Smooth muscle cell (in vitro differentiated cells): Measurements from ENCODE around the gene GP2. TPM values are rescaled to one million over a fixed set of nuclear protein-coding genes. Genes with fewer than 3 reads are reported as not detected.

ENCODE experiments used
- DNase-seq: peaks from one replicate; lab custom pipeline; 2025; ENCODE audit not compliant: unreplicated experiment; lab: John Stamatoyannopoulos, UW
- H2AFZ ChIP-seq: fragments of 200-600 bp; sonication (generic); 2 replicates; pipeline ENCODE4 v1.6.0; 2016; ENCODE audit warnings: antibody characterized with exemption, low read depth, mild to moderate bottlenecking
- H3F3A ChIP-seq: fragments of 200-600 bp; sonication (generic); 2 replicates; pipeline ENCODE4 v1.6.0; 2017; ENCODE audit warnings: antibody characterized with exemption, low read depth
- H3K27ac ChIP-seq: fragments of 200-600 bp; sonication (generic); 2 replicates; pipeline ENCODE4 v1.5.1; 2016; ENCODE audit warnings: low read depth, mild to moderate bottlenecking
- H3K27me3 ChIP-seq: fragments of 200-600 bp; sonication (generic); 2 replicates; pipeline ENCODE4 v1.6.1; 2016; ENCODE audit warnings: low read depth, mild to moderate bottlenecking
- H3K36me3 ChIP-seq: fragments of 200-600 bp; sonication (generic); 2 replicates; pipeline ENCODE4 v1.5.1; 2016; ENCODE audit warnings: low read depth
- H3K4me1 ChIP-seq: fragments of 200-600 bp; sonication (generic); 2 replicates; pipeline ENCODE4 v1.5.1; 2016; ENCODE audit warnings: low read depth
- H3K4me2 ChIP-seq: fragments of 200-600 bp; sonication (generic); 2 replicates; pipeline ENCODE4 v1.6.0; 2016; ENCODE audit warnings: mild to moderate bottlenecking
- H3K4me3 ChIP-seq: fragments of 200-600 bp; sonication (generic); 2 replicates; pipeline ENCODE4 v1.5.1; 2016; ENCODE audit warnings: mild to moderate bottlenecking
- H3K79me2 ChIP-seq: fragments of 200-600 bp; sonication (generic); 2 replicates; pipeline ENCODE4 v1.6.0; 2016; ENCODE audit warnings: low read depth, mild to moderate bottlenecking
- H3K9ac ChIP-seq: fragments of 200-600 bp; sonication (generic); 2 replicates; pipeline ENCODE4 v1.6.0; 2016; ENCODE audit warnings: low read depth
- H3K9me3 ChIP-seq: fragments of 200-600 bp; sonication (generic); replicated peaks from 2 replicates; pipeline ENCODE4 v1.5.1; 2016; ENCODE audit warnings: low read depth
- H4K20me1 ChIP-seq: fragments of 200-600 bp; sonication (generic); 2 replicates; pipeline ENCODE4 v1.6.0; 2016; ENCODE audit warnings: low read depth
- WGBS: methylation state at CpG from one replicate; pipeline ENCODE4 v1.1.7; 2016; ENCODE audit warnings: low lambda C conversion rate; 5-methylcytosine and 5-hydroxymethylcytosine counted together
- polyA plus RNA-seq: library from polyadenylated mRNA; unstranded; fragments of >200 nt; fragmentation: Nextera tagmentation; extraction: Ambion mirVana; gene quantifications from 2 replicates; pipeline ENCODE4 v1.2.1, GENCODE V29; 2016
- total RNA-seq: library from RNA; depleted of rRNA; stranded (reverse); fragments of >200 nt; gene quantifications from 2 replicates; pipeline ENCODE4 v1.2.3, GENCODE V29; 2014
- TF ChIP-seq, protein P1 (sequence below): fragments of 200-600 bp; sonication (generic); IDR thresholded peaks from 2 replicates; pipeline ENCODE4 v1.5.1; 2017; ENCODE audit warnings: borderline replicate concordance, mild to moderate bottlenecking, antibody characterized with exemption; ENCODE audit not compliant: insufficient read depth, poor library complexity, severe bottlenecking

GP2 gene
- total and polyA plus RNA-seq, 2 experiments from 2014 or later = not detected

DNA sequence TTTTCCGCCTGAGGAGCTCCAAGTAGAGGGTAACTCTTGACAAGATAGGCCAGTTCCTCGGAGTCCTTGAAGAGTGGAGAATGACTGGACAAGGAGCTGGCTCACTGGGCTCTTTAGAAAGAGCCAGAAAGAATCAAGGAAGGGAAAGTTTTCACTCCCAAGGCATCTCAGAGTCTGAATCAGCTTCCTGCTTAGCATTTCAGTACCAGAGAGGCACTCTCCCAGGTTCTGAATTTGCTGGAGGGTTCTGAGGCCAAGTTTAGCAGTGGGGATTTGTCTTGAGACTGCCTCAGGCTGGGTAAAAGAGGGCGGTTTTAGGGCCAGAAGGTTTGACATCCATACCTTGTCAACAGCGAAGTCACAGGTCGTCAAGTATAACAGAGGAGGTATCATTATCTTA lies 25.5 kb downstream of the GP2 start:
- Histone ChIP-seq H3K79me2 (no peaks in the 10 kb centered on the region), H3F3A (no peaks in the 10 kb centered on the region), H3K9me3 (no peaks in the 10 kb centered on the region), H3K4me2 (no peak overlapping the region), H2AFZ (no peak overlapping the region), H3K4me3 (no peak overlapping the region), H3K9ac (no peak overlapping the region), H3K27me3 (no peaks in the 10 kb centered on the region), H3K36me3 (no peaks in the 10 kb centered on the region), H3K4me1 (no peaks in the 10 kb centered on the region), H3K27ac (no peak overlapping the region), H4K20me1 (no peaks in the 10 kb centered on the region)
- TF ChIP-seq, protein P1, sequence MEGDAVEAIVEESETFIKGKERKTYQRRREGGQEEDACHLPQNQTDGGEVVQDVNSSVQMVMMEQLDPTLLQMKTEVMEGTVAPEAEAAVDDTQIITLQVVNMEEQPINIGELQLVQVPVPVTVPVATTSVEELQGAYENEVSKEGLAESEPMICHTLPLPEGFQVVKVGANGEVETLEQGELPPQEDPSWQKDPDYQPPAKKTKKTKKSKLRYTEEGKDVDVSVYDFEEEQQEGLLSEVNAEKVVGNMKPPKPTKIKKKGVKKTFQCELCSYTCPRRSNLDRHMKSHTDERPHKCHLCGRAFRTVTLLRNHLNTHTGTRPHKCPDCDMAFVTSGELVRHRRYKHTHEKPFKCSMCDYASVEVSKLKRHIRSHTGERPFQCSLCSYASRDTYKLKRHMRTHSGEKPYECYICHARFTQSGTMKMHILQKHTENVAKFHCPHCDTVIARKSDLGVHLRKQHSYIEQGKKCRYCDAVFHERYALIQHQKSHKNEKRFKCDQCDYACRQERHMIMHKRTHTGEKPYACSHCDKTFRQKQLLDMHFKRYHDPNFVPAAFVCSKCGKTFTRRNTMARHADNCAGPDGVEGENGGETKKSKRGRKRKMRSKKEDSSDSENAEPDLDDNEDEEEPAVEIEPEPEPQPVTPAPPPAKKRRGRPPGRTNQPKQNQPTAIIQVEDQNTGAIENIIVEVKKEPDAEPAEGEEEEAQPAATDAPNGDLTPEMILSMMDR = no peak
- no peak for DNase-seq
- WGBS = 71% methylated on average over 5 of the region's 5 CpGs

DNA sequence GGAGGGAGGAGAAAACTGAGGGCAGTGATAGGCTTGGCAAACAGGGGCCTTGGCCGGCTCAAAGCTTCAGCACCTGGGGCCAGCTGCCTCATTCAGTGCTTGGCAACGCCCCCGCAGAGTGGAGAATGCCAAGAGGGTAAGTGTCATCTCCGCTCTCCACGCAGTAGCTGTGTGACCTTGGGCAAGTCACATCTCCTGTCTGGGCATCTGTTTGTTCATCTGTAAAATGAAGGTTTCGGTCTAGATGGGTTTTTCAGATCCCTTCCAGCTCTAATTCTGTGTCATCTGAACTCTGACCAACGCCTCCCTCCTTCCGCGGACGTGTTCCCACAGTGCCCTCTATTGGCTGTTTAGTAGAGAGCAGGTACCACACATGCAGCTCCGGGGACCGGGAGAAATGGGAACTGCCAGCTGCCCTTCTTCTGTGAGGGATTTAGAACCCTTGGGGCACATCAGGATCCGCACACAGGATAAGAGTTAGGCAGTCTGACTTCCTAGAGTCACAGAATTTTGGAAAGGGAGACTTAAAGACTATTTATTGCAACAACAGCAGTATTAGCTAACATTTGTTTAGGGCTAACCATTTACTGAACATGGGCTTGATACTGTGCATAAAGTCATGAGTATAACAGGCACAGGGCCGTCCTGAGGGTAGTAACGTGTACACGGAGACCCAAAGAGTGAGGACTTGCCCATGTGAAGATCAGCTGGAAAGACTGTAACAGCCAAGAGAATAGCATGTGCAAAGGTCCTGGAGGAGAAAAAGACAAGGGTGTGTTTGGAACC lies 26.8 kb downstream of the GP2 start:
- Histone ChIP-seq H3K27me3 (no peaks in the 10 kb centered on the region), H3K4me1 (no peaks in the 10 kb centered on the region), H2AFZ (no peak overlapping the region), H3K9me3 (no peaks in the 10 kb centered on the region), H3K27ac (no peak overlapping the region), H3K4me3 (no peak overlapping the region), H3K9ac (no peak overlapping the region), H3F3A (no peaks in the 10 kb centered on the region), H4K20me1 (no peaks in the 10 kb centered on the region), H3K4me2 (no peak overlapping the region), H3K36me3 (no peaks in the 10 kb centered on the region), H3K79me2 (no peaks in the 10 kb centered on the region)
- 29% methylated on average over 16 of the region's 16 CpGs for WGBS
- peak; percentile 2 for DNase-seq
- TF ChIP-seq, protein P1 = peak; percentile 82

GRCh38 chr16:20298452-20298851 lies 28.9 kb downstream of the GP2 start:
- Histone ChIP-seq H3K9ac (no peak overlapping the region), H3K27ac (no peak overlapping the region), H3K4me3 (no peak overlapping the region), H3K4me2 (no peak overlapping the region), H4K20me1 (no peaks in the 10 kb centered on the region), H3K4me1 (no peaks in the 10 kb centered on the region), H3K27me3 (no peaks in the 10 kb centered on the region), H3K79me2 (no peaks in the 10 kb centered on the region), H3F3A (no peaks in the 10 kb centered on the region), H3K36me3 (no peaks in the 10 kb centered on the region), H2AFZ (no peak overlapping the region), H3K9me3 (no peaks in the 10 kb centered on the region)
- no peak for DNase-seq
- TF ChIP-seq, protein P1 = no peak
- 76% methylated on average over 5 of the region's 5 CpGs for WGBS
